ENCODE measurements around the gene DLGAP1.

- no peak for TF ChIP-seq CTCF (IDR thresholded peaks at IDR 0.05)
- no peak for TF ChIP-seq POLR2A (IDR thresholded peaks at IDR 0.05)
- no peak for TF ChIP-seq EP300 (IDR thresholded peaks at IDR 0.05)
Observed at GRCh38 chr18:4394700-4395099, 60.4 kb downstream of the DLGAP1 start.
